ENCODE results near the gene CLN3.

DNA sequence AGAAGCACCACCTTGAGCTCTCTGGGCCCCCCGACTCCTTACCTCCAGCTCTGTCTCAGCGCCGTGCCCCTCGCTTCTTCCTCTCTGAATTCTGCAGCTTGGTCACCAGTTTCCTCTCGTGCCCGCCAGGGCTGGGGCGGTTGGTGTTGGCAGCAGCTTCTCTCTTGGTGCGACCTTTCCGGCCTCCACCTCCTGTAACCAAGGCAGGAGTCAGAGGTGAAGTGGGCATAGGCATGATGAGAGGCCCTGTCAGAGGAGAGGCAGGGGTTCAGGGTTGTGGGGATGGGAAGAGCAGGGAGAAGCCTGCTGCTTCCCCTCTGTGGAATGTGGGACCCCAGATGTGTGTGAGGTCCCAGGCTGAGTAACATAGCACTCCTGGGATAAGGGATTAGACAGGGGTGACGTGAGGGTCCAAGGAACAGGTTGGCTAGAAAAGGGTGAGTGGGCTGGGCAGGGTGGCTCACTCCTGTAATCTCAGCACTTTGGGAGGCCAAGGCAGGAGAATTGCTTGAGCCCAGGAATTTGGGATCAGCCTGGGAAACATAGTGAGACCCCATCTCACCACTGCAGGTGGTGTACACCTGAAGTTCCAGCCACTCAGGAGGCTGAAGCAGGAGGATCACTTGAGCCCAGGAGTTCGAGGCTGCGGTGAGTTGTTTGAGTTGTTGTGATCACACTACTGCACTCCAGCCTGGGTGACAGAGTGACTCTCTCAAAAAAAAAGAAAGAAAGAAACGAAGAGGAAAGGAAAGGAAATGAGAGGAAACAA lies 46.3 kb upstream of the CLN3 start:
- no peak for TF ChIP-seq CTCF (IDR thresholded peaks at IDR 0.05; ENCODE audit: low read depth, low read length, poor library complexity, severe bottlenecking)
- no peak for TF ChIP-seq EZH2phosphoT487 (IDR thresholded peaks at IDR 0.05; ENCODE audit: borderline replicate concordance, low read length)
